ENCODE data around the gene ERMP1.

ERMP1 gene

DNA sequence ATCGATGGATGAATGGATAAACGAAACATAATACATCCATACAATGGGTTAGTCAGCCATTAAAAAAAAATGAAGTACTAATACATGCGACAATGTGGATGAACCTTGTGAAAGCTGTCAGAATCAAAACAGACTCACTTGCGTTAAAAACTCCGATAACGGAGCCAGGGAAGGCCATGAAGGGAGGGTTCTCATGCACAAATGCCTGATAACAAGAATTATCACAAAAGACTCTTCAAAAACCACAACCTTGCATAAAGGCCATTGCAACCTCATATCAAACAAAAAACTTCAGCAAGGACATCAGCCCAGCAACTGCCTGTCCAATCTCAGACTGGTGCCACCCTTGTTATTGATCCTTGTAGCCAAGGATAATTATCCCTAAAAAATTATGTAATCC lies 13.7 kb downstream of the ERMP1 start:
- Histone ChIP-seq H3K4me2 (ENCODE audit: low read depth, low read length, poor library complexity, severe bottlenecking) (no peak overlapping the region), H3F3A (ENCODE audit: low read depth) (no peaks in the 10 kb centered on the region), H3K79me2 (ENCODE audit: insufficient read depth, low read length) (peaks cover 17% of the 10 kb centered on the region), H2AFZ (ENCODE audit: low read length) (no peak overlapping the region), H3K27me3 (ENCODE audit: insufficient read depth, low read length, poor library complexity, severe bottlenecking) (no peaks in the 10 kb centered on the region), H4K20me1 (ENCODE audit: insufficient read depth, low read length, poor library complexity, severe bottlenecking) (peaks cover 8% of the 10 kb centered on the region), H3K9me2 (replicated peaks; ENCODE audit: low read depth, low read length) (no peaks in the 10 kb centered on the region), H3K9ac (ENCODE audit: low read depth, low read length, poor library complexity, severe bottlenecking) (no peak overlapping the region), H3K9me3 (ENCODE audit: insufficient read depth, low read depth, low read length) (no peaks in the 10 kb centered on the region), H3K4me3 (ENCODE audit: low read length, poor library complexity, severe bottlenecking) (no peak overlapping the region), H3K4me1 (ENCODE audit: insufficient read depth, low read length, poor library complexity, severe bottlenecking) (peaks cover 3% of the 10 kb centered on the region), H3K36me3 (ENCODE audit: insufficient read depth, low read length) (peaks cover 46% of the 10 kb centered on the region)
- TF ChIP-seq EZH2phosphoT487 (IDR thresholded peaks at IDR 0.05; ENCODE audit: borderline replicate concordance) = no peak
- TF ChIP-seq, protein P1, sequence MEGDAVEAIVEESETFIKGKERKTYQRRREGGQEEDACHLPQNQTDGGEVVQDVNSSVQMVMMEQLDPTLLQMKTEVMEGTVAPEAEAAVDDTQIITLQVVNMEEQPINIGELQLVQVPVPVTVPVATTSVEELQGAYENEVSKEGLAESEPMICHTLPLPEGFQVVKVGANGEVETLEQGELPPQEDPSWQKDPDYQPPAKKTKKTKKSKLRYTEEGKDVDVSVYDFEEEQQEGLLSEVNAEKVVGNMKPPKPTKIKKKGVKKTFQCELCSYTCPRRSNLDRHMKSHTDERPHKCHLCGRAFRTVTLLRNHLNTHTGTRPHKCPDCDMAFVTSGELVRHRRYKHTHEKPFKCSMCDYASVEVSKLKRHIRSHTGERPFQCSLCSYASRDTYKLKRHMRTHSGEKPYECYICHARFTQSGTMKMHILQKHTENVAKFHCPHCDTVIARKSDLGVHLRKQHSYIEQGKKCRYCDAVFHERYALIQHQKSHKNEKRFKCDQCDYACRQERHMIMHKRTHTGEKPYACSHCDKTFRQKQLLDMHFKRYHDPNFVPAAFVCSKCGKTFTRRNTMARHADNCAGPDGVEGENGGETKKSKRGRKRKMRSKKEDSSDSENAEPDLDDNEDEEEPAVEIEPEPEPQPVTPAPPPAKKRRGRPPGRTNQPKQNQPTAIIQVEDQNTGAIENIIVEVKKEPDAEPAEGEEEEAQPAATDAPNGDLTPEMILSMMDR (conservative IDR thresholded peaks at IDR 0.05; ENCODE audit: low read length) = no peak

DNA sequence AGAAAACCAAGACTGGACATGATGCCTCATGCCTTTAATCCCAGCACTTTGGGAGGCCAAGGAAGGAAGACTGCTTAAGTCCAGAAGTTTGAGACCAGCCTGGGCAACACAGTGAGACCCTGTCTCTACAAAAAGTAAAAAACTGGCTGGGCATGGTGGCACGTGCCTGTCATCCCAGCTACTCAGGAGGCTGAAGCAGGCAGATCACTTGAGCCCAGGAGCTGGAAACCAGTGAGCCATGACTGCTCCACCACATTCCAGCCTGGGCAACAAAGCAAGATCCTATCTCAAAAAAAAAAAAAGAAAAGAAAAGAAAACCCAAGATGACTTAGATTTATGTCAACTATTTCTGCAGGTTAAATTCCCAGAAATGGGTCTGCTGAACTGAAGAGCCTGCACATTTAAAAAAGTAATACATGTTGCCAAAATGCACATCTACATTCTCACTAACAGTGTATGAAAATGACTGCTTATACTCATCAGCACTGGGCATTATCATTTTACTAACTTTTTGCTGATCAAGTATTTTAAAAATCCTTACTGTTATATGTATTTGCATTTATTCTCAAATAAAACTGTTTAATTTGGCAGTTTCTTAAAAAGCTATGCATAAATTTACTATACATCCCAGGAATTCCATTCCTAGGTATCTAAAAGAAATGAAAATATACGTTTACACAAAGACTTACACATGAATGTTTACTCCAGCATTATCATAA lies 14.3 kb downstream of the ERMP1 start:
- Histone ChIP-seq H3K27me3 (ENCODE audit: insufficient read depth, low read length, poor library complexity, severe bottlenecking) (no peaks in the 10 kb centered on the region), H2AFZ (ENCODE audit: low read length) (no peak overlapping the region), H3K9me2 (replicated peaks; ENCODE audit: low read depth, low read length) (no peaks in the 10 kb centered on the region), H3K4me3 (ENCODE audit: low read length, poor library complexity, severe bottlenecking) (no peak overlapping the region), H3K4me1 (ENCODE audit: insufficient read depth, low read length, poor library complexity, severe bottlenecking) (no peaks in the 10 kb centered on the region), H3K79me2 (ENCODE audit: insufficient read depth, low read length) (peaks cover 17% of the 10 kb centered on the region), H3F3A (ENCODE audit: low read depth) (no peaks in the 10 kb centered on the region), H3K36me3 (ENCODE audit: insufficient read depth, low read length) (peaks cover 45% of the 10 kb centered on the region), H3K9me3 (ENCODE audit: insufficient read depth, low read depth, low read length) (no peaks in the 10 kb centered on the region), H4K20me1 (ENCODE audit: insufficient read depth, low read length, poor library complexity, severe bottlenecking) (peaks cover 8% of the 10 kb centered on the region), H3K9ac (ENCODE audit: low read depth, low read length, poor library complexity, severe bottlenecking) (no peak overlapping the region), H3K4me2 (ENCODE audit: low read depth, low read length, poor library complexity, severe bottlenecking) (no peak overlapping the region)
- no peak for TF ChIP-seq EZH2phosphoT487 (IDR thresholded peaks at IDR 0.05; ENCODE audit: borderline replicate concordance)
- TF ChIP-seq, protein P1 (conservative IDR thresholded peaks at IDR 0.05; ENCODE audit: low read length) = no peak

DNA sequence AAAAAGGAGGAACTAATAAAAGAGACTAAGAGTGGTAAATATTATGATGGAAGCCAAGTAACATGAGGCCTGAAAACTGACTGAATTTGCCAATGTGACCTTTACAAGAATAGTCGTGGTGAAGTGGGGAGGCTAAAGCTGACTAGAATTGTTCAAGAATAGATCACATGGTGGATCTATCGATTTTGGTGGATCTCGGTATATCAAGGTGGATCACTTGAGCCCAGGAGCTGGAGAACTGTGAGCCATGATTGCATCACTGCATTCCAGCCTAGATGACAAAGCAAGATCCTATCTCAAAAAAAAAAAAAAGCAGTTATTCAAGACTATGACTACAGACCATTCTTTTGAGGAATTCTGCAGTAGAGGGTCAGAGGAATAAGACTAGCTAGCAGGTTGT lies 15.1 kb downstream of the ERMP1 start:
- TF ChIP-seq, protein P1 (conservative IDR thresholded peaks at IDR 0.05; ENCODE audit: low read length) = no peak
- no peak for TF ChIP-seq EZH2phosphoT487 (IDR thresholded peaks at IDR 0.05; ENCODE audit: borderline replicate concordance)
- Histone ChIP-seq H3K4me3 (ENCODE audit: low read length, poor library complexity, severe bottlenecking) (no peak overlapping the region), H3K4me2 (ENCODE audit: low read depth, low read length, poor library complexity, severe bottlenecking) (no peak overlapping the region), H3K9me3 (ENCODE audit: insufficient read depth, low read depth, low read length) (no peaks in the 10 kb centered on the region), H2AFZ (ENCODE audit: low read length) (no peak overlapping the region), H3K36me3 (ENCODE audit: insufficient read depth, low read length) (peaks cover 46% of the 10 kb centered on the region), H3K4me1 (ENCODE audit: insufficient read depth, low read length, poor library complexity, severe bottlenecking) (no peaks in the 10 kb centered on the region), H3K79me2 (ENCODE audit: insufficient read depth, low read length) (peaks cover 17% of the 10 kb centered on the region), H3F3A (ENCODE audit: low read depth) (no peaks in the 10 kb centered on the region), H3K27me3 (ENCODE audit: insufficient read depth, low read length, poor library complexity, severe bottlenecking) (no peaks in the 10 kb centered on the region), H4K20me1 (ENCODE audit: insufficient read depth, low read length, poor library complexity, severe bottlenecking) (peaks cover 8% of the 10 kb centered on the region), H3K9ac (ENCODE audit: low read depth, low read length, poor library complexity, severe bottlenecking) (no peak overlapping the region), H3K9me2 (replicated peaks; ENCODE audit: low read depth, low read length) (no peaks in the 10 kb centered on the region)

All from Loucy (cell line).